ENCODE data around the gene RGS19.

The RGS19 gene

GRCh38 chr20:64052326-64052722 is 27.0 kb downstream of the RGS19 start:
- no peak for TF ChIP-seq USF1 (IDR thresholded peaks at IDR 0.05)
- TF ChIP-seq NFIC (IDR thresholded peaks at IDR 0.05), result no peak
- no peak for TF ChIP-seq MAX (IDR thresholded peaks at IDR 0.05)
- TF ChIP-seq RAD21 (IDR thresholded peaks at IDR 0.05; ENCODE audit: low read depth), result no peak
- no peak for TF ChIP-seq FOXM1 (IDR thresholded peaks at IDR 0.05; ENCODE audit: borderline replicate concordance, low read depth)

- no peak for TF ChIP-seq TCF12 (IDR thresholded peaks at IDR 0.05; ENCODE audit: low read depth)
- TF ChIP-seq EGR1 (IDR thresholded peaks at IDR 0.05), result no peak
- TF ChIP-seq YY1 (IDR thresholded peaks at IDR 0.05; ENCODE audit: low read depth), result no peak
Measured at GRCh38 chr20:64051561-64052325, 27.6 kb downstream of the RGS19 start.

GRCh38 chr20:64051033-64051452 is 28.3 kb downstream of the RGS19 start:
- no peak for TF ChIP-seq MAX (IDR thresholded peaks at IDR 0.05)
- no peak for TF ChIP-seq NFIC (IDR thresholded peaks at IDR 0.05)
- TF ChIP-seq USF1 (IDR thresholded peaks at IDR 0.05), result no peak
- no peak for TF ChIP-seq REST (IDR thresholded peaks at IDR 0.05; ENCODE audit: low read depth)
- no peak for TF ChIP-seq TEAD4 (IDR thresholded peaks at IDR 0.05)
- no peak for TF ChIP-seq CREB1 (IDR thresholded peaks at IDR 0.05; ENCODE audit: low read depth)
- no peak for TF ChIP-seq EP300 (IDR thresholded peaks at IDR 0.05; ENCODE audit: borderline replicate concordance)
- TF ChIP-seq YY1 (IDR thresholded peaks at IDR 0.05; ENCODE audit: low read depth), result no peak
- no peak for TF ChIP-seq CEBPB (IDR thresholded peaks at IDR 0.05)
- TF ChIP-seq ZBTB7A (IDR thresholded peaks at IDR 0.05; ENCODE audit: low read depth), result no peak
- no peak for TF ChIP-seq RAD21 (IDR thresholded peaks at IDR 0.05; ENCODE audit: low read depth)
- TF ChIP-seq TAF1 (IDR thresholded peaks at IDR 0.05; ENCODE audit: low read depth), result no peak

GRCh38 chr20:64050261-64051032 is 28.9 kb downstream of the RGS19 start:
- no peak for TF ChIP-seq RAD21 (IDR thresholded peaks at IDR 0.05; ENCODE audit: low read depth)
- TF ChIP-seq TAF1 (IDR thresholded peaks at IDR 0.05; ENCODE audit: low read depth), result no peak
- TF ChIP-seq EGR1 (IDR thresholded peaks at IDR 0.05), result no peak
- no peak for TF ChIP-seq MAX (IDR thresholded peaks at IDR 0.05)
- no peak for TF ChIP-seq CEBPB (IDR thresholded peaks at IDR 0.05)
- no peak for TF ChIP-seq REST (IDR thresholded peaks at IDR 0.05; ENCODE audit: low read depth)
- TF ChIP-seq EP300 (IDR thresholded peaks at IDR 0.05; ENCODE audit: borderline replicate concordance), result no peak
- TF ChIP-seq USF1 (IDR thresholded peaks at IDR 0.05), result no peak
- TF ChIP-seq ZBTB7A (IDR thresholded peaks at IDR 0.05; ENCODE audit: low read depth), result no peak
- no peak for TF ChIP-seq CREB1 (IDR thresholded peaks at IDR 0.05; ENCODE audit: low read depth)
- TF ChIP-seq TCF12 (IDR thresholded peaks at IDR 0.05; ENCODE audit: low read depth), result no peak
- TF ChIP-seq TEAD4 (IDR thresholded peaks at IDR 0.05), result no peak
- no peak for TF ChIP-seq YY1 (IDR thresholded peaks at IDR 0.05; ENCODE audit: low read depth)
- TF ChIP-seq FOXM1 (IDR thresholded peaks at IDR 0.05; ENCODE audit: borderline replicate concordance, low read depth), result no peak
- no peak for TF ChIP-seq NFIC (IDR thresholded peaks at IDR 0.05)

GRCh38 chr20:64049878-64050260 is 29.4 kb downstream of the RGS19 start:
- TF ChIP-seq YY1 (IDR thresholded peaks at IDR 0.05; ENCODE audit: low read depth) (no peak), MAX (IDR thresholded peaks at IDR 0.05) (no peak), TEAD4 (IDR thresholded peaks at IDR 0.05) (no peak), CEBPB (IDR thresholded peaks at IDR 0.05) (no peak), RAD21 (IDR thresholded peaks at IDR 0.05; ENCODE audit: low read depth) (no peak), TCF12 (IDR thresholded peaks at IDR 0.05; ENCODE audit: low read depth) (no peak), FOXM1 (IDR thresholded peaks at IDR 0.05; ENCODE audit: borderline replicate concordance, low read depth) (no peak), EGR1 (IDR thresholded peaks at IDR 0.05) (no peak), NFIC (IDR thresholded peaks at IDR 0.05) (no peak), USF1 (IDR thresholded peaks at IDR 0.05) (no peak), TAF1 (IDR thresholded peaks at IDR 0.05; ENCODE audit: low read depth) (no peak), REST (IDR thresholded peaks at IDR 0.05; ENCODE audit: low read depth) (no peak)
